D721Med (cell line): Measurements from ENCODE around the gene NFATC2.

Source experiments
- DNase-seq: peaks from one replicate; pipeline ENCODE4 v3.0.0; 2011; ENCODE audit warnings: low spot score; ENCODE audit not compliant: insufficient read length
- FAIRE-seq: peaks from 2 replicates; lab custom pipeline; 2011; peaks lifted over from hg19 to GRCh38; lab: Jason Lieb, UNC
- CTCF ChIP-seq: IDR thresholded peaks from 2 replicates; pipeline ENCODE4 v1.5.1; 2012; ENCODE audit warnings: mild to moderate bottlenecking, control low read depth; ENCODE audit not compliant: insufficient read depth; ENCODE audit errors: missing control alignments

Gene NFATC2

GRCh38 chr20:51430198-51430950, 112.1 kb downstream of the NFATC2 start:
- DNase-seq (no peak), FAIRE-seq (no peak)
- no peak for TF ChIP-seq CTCF

GRCh38 chr20:51429696-51430095, 112.8 kb downstream of the NFATC2 start:
- FAIRE-seq (no peak), DNase-seq (no peak)
- TF ChIP-seq CTCF = no peak

- no peak for TF ChIP-seq CTCF
- FAIRE-seq (no peak), DNase-seq (no peak)
Observed at GRCh38 chr20:51429144-51429482, 113.4 kb downstream of the NFATC2 start.

GRCh38 chr20:51428401-51429143, 113.9 kb downstream of the NFATC2 start:
- FAIRE-seq (no peak), DNase-seq (no peak)
- TF ChIP-seq CTCF = no peak

- FAIRE-seq (no peak), DNase-seq (no peak)
- TF ChIP-seq CTCF = no peak
Observed at GRCh38 chr20:51427651-51428291, 114.7 kb downstream of the NFATC2 start.

- DNase-seq = no peak
- no peak for TF ChIP-seq CTCF
- FAIRE-seq = no peak
Observed at GRCh38 chr20:51426718-51427650, 115.5 kb downstream of the NFATC2 start.
